ENCODE data around the gene ACTN1.

ACTN1 gene

GRCh38 chr14:68960123-68960522 lies 19.0 kb downstream of the ACTN1 start:
- Mint-ChIP-seq H3K27me3 (peaks cover 11 to 26% of the 10 kb centered on the region in 2 donors), H3K4me1 (ENCODE audit: low read depth in 2 of 2) (no peaks in the 10 kb centered on the region), H3K9me3 (no peaks in the 10 kb centered on the region), H3K4me3 (no peak overlapping the region), H3K36me3 (ENCODE audit: insufficient read depth) (no peaks in the 10 kb centered on the region), H3K27ac (no peak overlapping the region)
- ATAC-seq (replicated peaks) (no peak), DNase-seq (no peak)

DNA sequence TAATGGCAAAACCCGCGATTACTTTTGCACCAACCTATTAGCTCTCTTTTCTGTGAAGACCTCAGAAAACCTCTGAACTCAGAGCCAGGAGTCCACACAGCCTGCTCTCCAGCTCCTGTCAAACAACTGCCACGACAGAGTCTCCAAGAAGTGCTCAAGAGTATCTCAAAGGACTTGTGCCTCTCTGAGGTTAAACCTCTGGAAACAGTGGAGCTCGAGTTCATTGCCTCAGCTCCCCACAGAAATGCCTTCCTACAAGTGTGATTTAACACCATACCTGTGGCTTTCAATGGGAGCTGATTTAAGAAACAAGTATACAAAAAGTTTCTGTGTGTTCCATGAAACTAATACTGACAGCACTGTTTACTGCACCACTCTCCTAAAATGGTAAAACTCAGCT lies 20.1 kb downstream of the ACTN1 start:
- DNase-seq (no peak), ATAC-seq (replicated peaks) (no peak)
- Mint-ChIP-seq H3K27ac (no peak overlapping the region), H3K27me3 (peaks cover 14 to 26% of the 10 kb centered on the region in 2 donors), H3K36me3 (ENCODE audit: insufficient read depth) (no peaks in the 10 kb centered on the region), H3K4me1 (ENCODE audit: low read depth in 2 of 2) (no peaks in the 10 kb centered on the region), H3K9me3 (no peaks in the 10 kb centered on the region), H3K4me3 (no peak overlapping the region)

DNA sequence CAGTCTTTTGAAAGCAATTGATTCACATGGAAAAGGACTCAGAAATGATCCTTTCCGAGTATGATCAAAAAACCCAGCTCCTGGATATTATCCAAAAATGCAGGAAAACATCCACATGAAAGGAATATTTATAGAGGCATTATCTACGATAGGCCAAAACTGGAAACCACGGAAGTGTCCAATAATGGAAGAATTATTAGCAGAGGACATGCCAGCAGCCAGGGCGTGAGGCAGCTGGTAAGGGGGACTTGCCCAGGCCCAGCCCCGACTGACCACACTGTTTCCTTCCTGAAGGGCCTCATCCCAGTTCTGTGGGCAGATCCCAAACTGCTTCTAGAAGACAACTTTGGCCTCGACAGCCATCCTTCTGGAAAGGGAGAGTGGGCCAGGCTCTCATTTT lies 20.5 kb downstream of the ACTN1 start:
- Mint-ChIP-seq H3K27me3 (peaks cover 14 to 26% of the 10 kb centered on the region in 2 donors), H3K4me3 (no peak overlapping the region), H3K4me1 (ENCODE audit: low read depth in 2 of 2) (no peaks in the 10 kb centered on the region), H3K9me3 (no peaks in the 10 kb centered on the region), H3K36me3 (ENCODE audit: insufficient read depth) (no peaks in the 10 kb centered on the region), H3K27ac (no peak overlapping the region)
- DNase-seq (no peak), ATAC-seq (replicated peaks) (no peak)

- Mint-ChIP-seq H3K9me3 (no peaks in the 10 kb centered on the region), H3K36me3 (ENCODE audit: insufficient read depth) (no peaks in the 10 kb centered on the region), H3K27ac (no peak overlapping the region), H3K4me3 (no peak overlapping the region), H3K4me1 (ENCODE audit: low read depth in 2 of 2) (no peaks in the 10 kb centered on the region), H3K27me3 (peaks cover 13 to 19% of the 10 kb centered on the region in 2 donors)
- ATAC-seq (replicated peaks) = no peak
- DNase-seq = no peak
Observed at GRCh38 chr14:68957775-68958174, 21.3 kb downstream of the ACTN1 start.

- H3K36me3 Mint-ChIP-seq (ENCODE audit: insufficient read depth) = no peaks in the 10 kb centered on the region
- H3K4me3 Mint-ChIP-seq = no peak overlapping the region
- ATAC-seq (replicated peaks) (no peak), DNase-seq (no peak)
- no peaks in the 10 kb centered on the region for H3K9me3 Mint-ChIP-seq
- H3K27me3 Mint-ChIP-seq = peaks cover 8 to 12% of the 10 kb centered on the region in 2 donors
- H3K4me1 Mint-ChIP-seq (ENCODE audit: low read depth in 2 of 2) = no peaks in the 10 kb centered on the region
- H3K27ac Mint-ChIP-seq = no peak overlapping the region
Observed at GRCh38 chr14:68956724-68957123, 22.4 kb downstream of the ACTN1 start.

GRCh38 chr14:68955851-68956179 lies 23.3 kb downstream of the ACTN1 start:
- ATAC-seq (replicated peaks) (no peak), DNase-seq (no peak)
- Mint-ChIP-seq H3K9me3 (no peaks in the 10 kb centered on the region), H3K27ac (no peak overlapping the region), H3K36me3 (ENCODE audit: insufficient read depth) (no peaks in the 10 kb centered on the region), H3K4me1 (ENCODE audit: low read depth in 2 of 2) (no peaks in the 10 kb centered on the region), H3K4me3 (no peak overlapping the region), H3K27me3 (peaks cover 8 to 12% of the 10 kb centered on the region in 2 donors)

DNA sequence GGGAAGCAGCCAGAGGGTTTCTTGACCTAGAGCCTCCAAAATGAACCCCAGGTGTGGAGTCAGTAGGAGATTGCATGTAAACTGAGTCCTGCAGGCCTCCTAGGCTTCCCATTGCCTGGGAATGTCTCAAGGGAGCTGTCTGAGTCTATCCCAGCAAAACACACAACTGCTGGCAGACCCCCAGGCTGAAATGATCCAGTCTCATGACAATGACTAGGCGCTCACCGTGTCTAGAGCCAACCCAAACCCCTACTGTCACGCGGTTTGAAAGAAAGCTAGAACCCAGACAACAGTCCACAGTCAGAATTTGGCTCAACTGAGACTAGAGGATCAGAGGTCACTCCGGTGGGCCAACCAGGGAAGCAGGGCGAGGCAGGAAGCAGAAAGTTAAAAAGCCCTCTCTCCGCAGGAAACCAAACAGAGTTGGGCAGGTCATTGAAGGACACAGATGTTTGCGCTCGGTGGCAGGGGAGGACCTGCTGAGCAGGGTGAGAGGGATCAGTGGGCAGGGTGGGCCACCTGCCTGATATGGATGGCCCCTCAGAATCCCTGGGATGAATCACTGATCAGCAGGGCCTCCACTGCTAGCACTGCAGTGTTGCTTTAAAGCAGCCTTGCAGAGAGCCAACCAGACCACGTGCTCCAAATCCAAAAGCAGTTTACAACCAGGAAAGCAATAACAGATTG lies 23.8 kb downstream of the ACTN1 start:
- Mint-ChIP-seq H3K27ac (no peak overlapping the region), H3K4me3 (no peak overlapping the region)

DNA sequence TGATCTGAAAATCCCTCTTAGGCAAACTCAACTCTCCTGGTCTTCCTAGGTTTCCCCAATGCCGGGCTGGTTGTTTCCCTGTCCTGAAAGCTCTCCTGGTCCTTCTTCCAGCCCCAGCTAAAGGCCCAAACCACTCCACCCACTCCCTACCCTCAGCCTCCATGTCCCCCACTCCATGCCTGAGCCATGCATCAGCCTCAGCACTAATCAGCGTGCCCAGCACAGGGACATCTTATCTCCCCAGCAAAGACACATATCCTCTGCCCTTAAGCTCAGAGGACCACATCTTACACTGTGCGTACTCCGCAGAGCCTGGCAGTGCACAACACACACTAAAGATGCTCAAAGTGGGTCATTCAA lies 25.9 kb downstream of the ACTN1 start:
- DNase-seq (no peak), ATAC-seq (replicated peaks) (no peak)
- Mint-ChIP-seq H3K9me3 (no peaks in the 10 kb centered on the region), H3K4me3 (no peak overlapping the region), H3K36me3 (ENCODE audit: insufficient read depth) (no peaks in the 10 kb centered on the region), H3K4me1 (ENCODE audit: low read depth in 2 of 2) (no peaks in the 10 kb centered on the region), H3K27me3 (peaks cover 8 to 12% of the 10 kb centered on the region in 2 donors), H3K27ac (no peak overlapping the region)

More for the DNA sequence above, 23.8 kb downstream of the ACTN1 start:
- no peaks in the 10 kb centered on the region for H3K4me1 Mint-ChIP-seq (ENCODE audit: low read depth in 2 of 2)
- ATAC-seq (replicated peaks) (no peak), DNase-seq (no peak)
- H3K27me3 Mint-ChIP-seq = peaks cover 8 to 12% of the 10 kb centered on the region in 2 donors
- H3K36me3 Mint-ChIP-seq (ENCODE audit: insufficient read depth) = no peaks in the 10 kb centered on the region
- no peaks in the 10 kb centered on the region for H3K9me3 Mint-ChIP-seq

DNA sequence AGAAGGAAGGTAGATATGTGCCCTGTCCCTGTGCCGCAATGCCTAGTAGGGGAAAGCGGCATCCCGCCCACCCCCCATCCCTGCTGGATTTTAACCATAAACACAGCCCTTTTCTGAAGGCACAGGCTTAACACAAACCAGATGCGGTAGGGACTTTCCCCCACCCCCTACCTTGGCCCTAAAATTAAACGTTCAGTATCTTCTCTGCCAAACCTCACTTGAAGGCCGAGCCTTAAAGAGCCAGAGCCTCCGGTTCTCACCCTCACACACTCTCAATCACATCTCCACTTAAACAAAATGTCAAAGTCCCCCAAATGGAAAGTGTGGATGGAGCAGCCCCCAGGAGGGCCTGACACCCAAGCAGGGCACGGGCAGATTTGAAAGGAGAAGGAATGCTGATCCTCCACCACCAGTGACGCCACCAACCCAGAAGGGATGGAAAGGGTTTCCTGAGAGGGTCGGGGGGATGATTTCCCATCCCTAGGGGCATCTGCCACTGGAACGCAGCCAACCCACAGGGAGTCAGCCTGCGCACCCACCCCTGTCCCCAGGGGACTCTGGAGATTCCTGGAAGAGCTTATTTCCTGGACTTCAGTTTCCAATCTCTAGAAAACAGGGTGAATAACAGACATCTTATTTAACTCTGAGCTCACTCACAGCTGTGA lies 26.4 kb downstream of the ACTN1 start:
- peaks cover 8 to 12% of the 10 kb centered on the region in 2 donors for H3K27me3 Mint-ChIP-seq
- DNase-seq (no peak), ATAC-seq (replicated peaks) (no peak)
- no peak overlapping the region for H3K4me3 Mint-ChIP-seq
- H3K4me1 Mint-ChIP-seq (ENCODE audit: low read depth in 2 of 2) = no peaks in the 10 kb centered on the region
- no peak overlapping the region for H3K27ac Mint-ChIP-seq
- no peaks in the 10 kb centered on the region for H3K36me3 Mint-ChIP-seq (ENCODE audit: insufficient read depth)
- H3K9me3 Mint-ChIP-seq = no peaks in the 10 kb centered on the region

- Mint-ChIP-seq H3K27ac (no peak overlapping the region), H3K4me3 (no peak overlapping the region), H3K36me3 (ENCODE audit: insufficient read depth) (no peaks in the 10 kb centered on the region), H3K9me3 (no peaks in the 10 kb centered on the region), H3K27me3 (peaks cover 8 to 12% of the 10 kb centered on the region in 2 donors), H3K4me1 (ENCODE audit: low read depth in 2 of 2) (no peaks in the 10 kb centered on the region)
- no peak for ATAC-seq (replicated peaks)
- DNase-seq = no peak
Observed at GRCh38 chr14:68951800-68952530, 27.1 kb downstream of the ACTN1 start.

- DNase-seq = no peak
- no peak overlapping the region for H3K4me3 Mint-ChIP-seq
- no peaks in the 10 kb centered on the region for H3K4me1 Mint-ChIP-seq (ENCODE audit: low read depth in 2 of 2)
Observed at GRCh38 chr14:68951035-68951797, 27.9 kb downstream of the ACTN1 start.

DNA sequence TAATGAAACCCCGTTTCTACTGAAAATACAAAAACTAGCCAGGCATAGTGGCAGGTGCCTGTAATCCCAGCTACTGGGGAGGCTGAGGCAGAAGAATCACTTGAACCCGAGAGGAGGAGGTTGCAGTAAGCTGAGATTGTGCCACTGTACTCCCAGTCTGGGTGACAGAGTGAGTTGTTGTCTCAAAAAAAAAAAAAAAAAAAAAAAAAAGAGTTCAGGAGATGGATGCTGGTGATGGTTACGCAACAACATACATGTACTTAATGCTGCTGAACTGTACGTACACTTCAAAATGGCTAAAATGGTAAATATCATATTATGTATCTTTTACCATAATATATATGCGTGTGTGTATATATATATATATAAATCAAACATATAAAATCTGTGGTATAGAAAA lies 29.0 kb downstream of the ACTN1 start:
- no peak overlapping the region for H3K27ac Mint-ChIP-seq
- no peaks in the 10 kb centered on the region for H3K4me1 Mint-ChIP-seq (ENCODE audit: low read depth in 2 of 2)
- peaks cover 2 to 3% of the 10 kb centered on the region in 2 donors for H3K27me3 Mint-ChIP-seq
- no peak for ATAC-seq (replicated peaks)
- no peak overlapping the region for H3K4me3 Mint-ChIP-seq
- H3K36me3 Mint-ChIP-seq (ENCODE audit: insufficient read depth) = no peaks in the 10 kb centered on the region
- DNase-seq = no peak
- H3K9me3 Mint-ChIP-seq = no peaks in the 10 kb centered on the region

More at GRCh38 chr14:68951035-68951797, 27.9 kb downstream of the ACTN1 start:
- no peak for ATAC-seq (replicated peaks)
- H3K9me3 Mint-ChIP-seq = no peaks in the 10 kb centered on the region
- peaks cover 8 to 12% of the 10 kb centered on the region in 2 donors for H3K27me3 Mint-ChIP-seq
- H3K36me3 Mint-ChIP-seq (ENCODE audit: insufficient read depth) = no peaks in the 10 kb centered on the region
- no peak overlapping the region for H3K27ac Mint-ChIP-seq

DNA sequence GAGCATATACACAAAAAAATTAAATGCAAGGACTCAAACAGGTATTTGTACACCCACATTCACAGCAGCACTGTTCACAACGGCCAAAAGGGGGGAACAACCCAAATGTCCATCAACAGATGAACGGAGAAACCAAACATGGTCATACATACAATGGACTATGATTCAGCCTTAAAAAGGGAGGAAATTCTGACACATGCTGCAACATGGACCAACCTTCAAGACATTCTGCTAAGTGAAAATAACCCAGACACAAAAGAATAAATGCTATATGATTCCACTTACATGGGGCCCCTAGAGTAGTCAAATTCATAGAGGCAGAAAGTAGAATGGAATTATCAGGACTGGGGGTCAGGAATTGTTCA lies 29.5 kb downstream of the ACTN1 start:
- no peak for DNase-seq
- H3K9me3 Mint-ChIP-seq = no peaks in the 10 kb centered on the region
- no peaks in the 10 kb centered on the region for H3K27me3 Mint-ChIP-seq
- H3K27ac Mint-ChIP-seq = no peak overlapping the region
- no peaks in the 10 kb centered on the region for H3K36me3 Mint-ChIP-seq (ENCODE audit: insufficient read depth)
- H3K4me3 Mint-ChIP-seq = no peak overlapping the region
- no peak for ATAC-seq (replicated peaks)
- H3K4me1 Mint-ChIP-seq (ENCODE audit: low read depth in 2 of 2) = no peaks in the 10 kb centered on the region
